GM15510 (cell line): ENCODE data around the gene ARCN1.

Experiments used
- POLR2A ChIP-seq: IDR thresholded peaks from 3 replicates; pipeline ENCODE4 v1.6.1; 2011; ENCODE audit warnings: borderline replicate concordance; ENCODE audit not compliant: insufficient read length; ENCODE audit errors: extremely low read depth

Gene ARCN1

DNA sequence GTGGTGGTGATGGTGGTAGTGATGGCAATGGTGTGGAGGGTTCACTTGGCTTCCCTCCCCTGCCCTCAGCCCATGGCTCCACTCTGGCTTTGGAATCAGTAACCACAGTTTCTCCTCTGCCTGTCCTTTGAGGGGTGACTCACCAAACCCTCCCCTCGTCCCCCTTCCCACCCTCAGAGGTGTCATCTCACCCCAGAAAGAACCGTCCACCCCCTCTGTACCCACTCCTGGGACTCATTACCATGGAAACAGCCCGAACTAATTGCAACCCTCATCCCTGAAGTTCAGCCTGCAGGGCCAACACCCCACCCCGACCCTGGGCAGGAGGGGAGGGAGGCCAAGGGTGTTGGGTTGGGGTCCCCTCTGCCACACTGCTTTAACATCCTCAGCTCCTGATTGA lies 61.8 kb downstream of the ARCN1 start:
- TF ChIP-seq POLR2A, result no peak

DNA sequence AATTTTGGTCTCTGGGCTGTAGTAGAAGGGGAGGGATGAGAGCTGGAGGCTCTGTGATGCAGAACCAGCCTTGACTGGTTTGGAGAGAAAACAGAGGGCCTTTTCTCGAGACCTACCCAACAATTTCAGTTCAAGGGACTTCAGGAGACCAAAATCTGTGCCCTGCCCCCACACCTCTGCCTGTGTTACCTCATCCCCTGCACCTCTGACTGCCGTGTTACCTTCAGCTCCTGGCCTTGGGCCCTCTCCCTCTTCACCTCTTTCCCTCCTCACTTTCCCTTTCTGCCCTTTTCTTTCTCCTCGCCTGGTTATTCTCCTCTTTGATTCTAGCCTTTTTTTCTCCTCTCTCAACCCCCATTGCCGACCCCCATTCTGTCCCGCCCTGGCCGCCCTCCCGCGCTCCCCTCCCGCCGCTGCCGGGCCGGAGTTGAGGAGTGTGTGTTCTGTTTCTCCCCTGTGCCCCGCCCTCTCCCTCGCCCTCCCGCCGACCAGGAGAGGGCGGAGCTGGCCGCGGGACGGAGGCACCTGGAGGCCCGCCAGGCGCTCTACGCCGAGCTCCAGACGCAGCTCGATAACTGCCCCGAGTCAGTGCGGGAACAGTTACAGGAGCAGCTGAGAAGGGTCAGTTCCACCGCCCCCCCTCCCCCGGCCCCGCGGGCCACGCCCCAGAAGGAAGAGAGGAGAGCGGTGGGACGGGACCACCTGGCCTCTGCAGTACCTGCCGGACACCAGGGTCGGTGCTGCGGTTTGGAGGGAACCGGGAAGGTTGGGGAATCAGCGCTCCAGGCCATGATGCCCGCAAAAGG lies 62.4 kb downstream of the ARCN1 start:
- TF ChIP-seq POLR2A, result no peak

DNA sequence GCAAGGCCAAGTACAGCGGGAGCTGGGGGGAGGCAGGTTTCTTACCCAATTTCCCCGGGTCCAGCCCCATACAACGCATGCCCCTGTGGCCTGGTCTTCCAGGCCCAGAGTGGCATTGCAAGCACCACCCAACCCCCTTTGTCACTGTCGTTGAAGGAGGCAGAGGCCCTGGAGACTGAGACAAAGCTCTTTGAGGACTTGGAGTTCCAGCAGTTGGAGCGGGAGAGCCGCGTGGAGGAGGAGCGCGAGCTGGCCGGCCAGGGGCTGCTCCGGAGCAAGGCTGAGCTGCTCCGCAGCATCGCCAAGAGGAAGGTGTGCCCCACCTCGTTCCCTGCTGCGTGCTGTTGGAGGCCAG lies 63.0 kb downstream of the ARCN1 start:
- no peak for TF ChIP-seq POLR2A

DNA sequence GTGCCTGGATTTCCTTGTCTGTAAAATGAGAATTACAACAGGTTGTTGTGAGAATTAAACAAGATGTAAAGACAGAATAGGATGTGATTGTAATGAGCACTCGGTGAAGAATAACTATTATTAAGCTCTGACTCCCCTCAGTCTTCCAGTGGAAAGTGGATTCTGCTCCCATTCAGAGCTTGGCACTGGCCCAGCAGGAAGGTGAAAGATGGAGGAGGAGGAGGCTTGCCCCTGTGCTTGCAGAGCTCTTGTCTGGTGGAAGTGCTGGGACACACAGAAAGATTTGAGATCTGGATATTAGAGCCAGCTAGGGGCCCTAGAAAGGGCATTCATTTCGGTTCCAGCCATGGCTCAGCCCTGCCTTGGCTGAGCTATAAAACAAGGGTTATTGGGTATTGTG lies 63.4 kb downstream of the ARCN1 start:
- no peak for TF ChIP-seq POLR2A

GRCh38 chr11:118636569-118637290 lies 64.5 kb downstream of the ARCN1 start:
- no peak for TF ChIP-seq POLR2A

DNA sequence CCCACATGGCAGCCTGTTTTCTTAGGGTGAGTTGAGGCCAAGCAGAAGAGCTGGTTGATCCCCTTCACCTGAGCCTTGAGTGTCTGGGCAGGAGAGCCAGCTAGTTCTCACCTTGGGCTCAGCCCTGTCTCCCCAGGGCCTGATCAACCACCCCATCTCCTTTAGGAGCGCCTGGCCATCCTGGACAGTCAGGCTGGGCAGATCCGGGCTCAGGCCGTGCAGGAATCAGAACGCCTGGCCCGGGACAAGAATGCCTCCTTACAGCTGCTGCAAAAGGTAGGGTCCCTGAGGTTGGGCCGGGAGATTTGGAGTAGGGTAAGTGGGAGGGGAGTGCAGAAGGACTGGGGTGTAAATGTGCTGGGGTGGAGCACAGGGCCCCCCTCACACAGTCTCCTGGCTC lies 66.5 kb downstream of the ARCN1 start:
- no peak for TF ChIP-seq POLR2A

DNA sequence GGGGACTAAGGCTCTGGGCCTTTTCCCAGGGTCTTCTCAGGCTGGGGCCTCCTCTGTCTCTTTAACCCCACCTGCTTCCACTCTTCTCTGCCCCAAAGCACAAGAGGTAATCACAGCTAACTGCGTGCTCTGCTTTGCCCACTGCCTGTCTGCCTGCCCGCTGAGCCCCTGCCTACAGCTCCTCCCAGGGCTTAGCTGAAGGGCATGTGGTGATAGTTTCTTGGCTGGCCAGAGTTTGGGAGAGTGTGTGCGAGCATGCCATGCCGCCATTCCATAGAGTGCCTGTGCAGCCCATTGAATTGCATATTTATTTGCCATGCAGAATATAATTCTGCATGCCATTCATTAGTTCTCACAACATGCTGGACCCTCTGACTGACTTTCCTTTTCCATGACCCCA lies 67.7 kb downstream of the ARCN1 start:
- no peak for TF ChIP-seq POLR2A

DNA sequence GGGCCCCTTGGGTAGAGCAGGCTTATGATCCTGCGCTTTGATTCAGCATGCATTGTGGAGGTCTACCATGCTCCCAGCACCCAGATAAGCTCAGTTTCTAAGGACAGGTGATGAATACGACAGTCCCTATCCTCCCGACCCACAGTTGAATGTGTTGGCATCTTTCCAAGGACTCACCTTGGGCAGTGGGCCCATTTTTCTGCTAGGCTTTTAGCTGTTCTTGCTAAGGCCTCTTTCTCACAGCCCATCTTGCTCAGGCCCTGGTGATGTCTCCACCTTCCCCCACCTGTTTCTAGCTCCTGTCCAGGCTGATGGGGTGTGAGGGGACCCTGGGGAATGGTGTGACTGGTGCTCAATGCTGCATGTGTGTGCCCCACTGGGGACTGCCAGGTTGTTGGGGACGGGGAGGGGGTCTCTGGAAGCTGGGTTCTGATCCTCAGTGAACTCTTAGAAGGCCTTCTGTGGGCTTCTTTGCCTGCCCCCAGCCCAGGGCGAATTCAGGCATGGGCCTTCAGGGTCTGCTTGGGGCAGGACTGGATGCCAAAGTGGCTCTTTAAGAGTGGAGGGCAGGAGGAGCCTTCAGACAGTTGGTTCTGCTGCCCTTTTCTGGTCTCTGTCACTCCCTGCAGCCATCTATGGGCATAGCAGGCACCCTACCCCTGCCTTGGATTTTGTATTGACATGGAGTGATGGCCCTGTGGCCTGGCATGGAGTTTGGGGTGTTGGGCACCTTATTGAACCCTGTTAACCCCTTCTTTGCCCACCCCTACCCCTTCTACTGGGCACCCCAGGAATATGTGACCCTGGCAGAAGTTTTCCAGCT lies 68.3 kb downstream of the ARCN1 start:
- no peak for TF ChIP-seq POLR2A

- no peak for TF ChIP-seq POLR2A
Observed at GRCh38 chr11:118641397-118642019, 69.3 kb downstream of the ARCN1 start.

- TF ChIP-seq POLR2A, result no peak
Observed at GRCh38 chr11:118643142-118643994, 71.2 kb downstream of the ARCN1 start.

- no peak for TF ChIP-seq POLR2A
Observed at GRCh38 chr11:118643995-118644345, 71.8 kb downstream of the ARCN1 start.

DNA sequence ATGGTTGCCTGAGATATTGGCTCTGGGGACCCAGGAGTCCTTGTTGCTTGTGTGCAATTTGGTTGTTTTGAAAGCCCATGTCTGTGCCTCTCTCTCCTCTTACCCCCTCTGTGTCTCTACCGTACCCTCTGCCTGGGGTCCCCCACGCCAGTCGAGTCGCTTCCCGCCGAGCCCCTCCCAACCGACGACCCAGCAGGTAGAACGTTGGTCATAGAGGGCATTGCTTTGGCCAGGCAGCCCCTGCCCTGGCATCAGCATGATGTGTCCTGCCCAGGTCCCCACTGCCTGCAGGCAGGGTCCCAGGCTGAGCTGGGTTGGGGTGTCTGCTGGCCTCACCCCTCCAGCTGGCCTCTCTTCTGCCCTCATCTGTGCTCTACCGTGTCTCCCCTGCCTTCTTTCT lies 72.3 kb downstream of the ARCN1 start:
- TF ChIP-seq POLR2A, result no peak

- TF ChIP-seq POLR2A, result no peak
Observed at GRCh38 chr11:118645066-118645715, 73.0 kb downstream of the ARCN1 start.

- no peak for TF ChIP-seq POLR2A
Observed at GRCh38 chr11:118646393-118646792, 74.2 kb downstream of the ARCN1 start.
